HL-60 (cell line): ENCODE data around the gene ABCA4.

ENCODE experiments used
- DNase-seq, 2 experiments: peaks; one replicate each; pipeline ENCODE4 v3.0.0-alpha.2; 2010 to 2020; ENCODE audit warnings: low read depth in 1 of 2, low spot score in 1 of 2
- H3K27ac ChIP-seq: fragments of 250-450 bp; sonication (Bioruptor Pico); replicated peaks from 2 replicates; pipeline ENCODE4 v1.5.1; 2020; ENCODE audit warnings: mild to moderate bottlenecking, moderate library complexity
- H3K27me3 ChIP-seq: fragments of 250-450 bp; sonication (Bioruptor Pico); 2 replicates; pipeline ENCODE4 v1.5.1; 2021; ENCODE audit warnings: mild to moderate bottlenecking, moderate library complexity; ENCODE audit not compliant: insufficient read depth, poor library complexity, severe bottlenecking
- H3K4me3 ChIP-seq: replicated peaks from 2 replicates; pipeline ENCODE4 v1.5.1; 2011; ENCODE audit warnings: mild to moderate bottlenecking, control low read depth, low read length; ENCODE audit not compliant: insufficient read depth
- GABPA ChIP-seq: IDR thresholded peaks from 2 replicates; pipeline ENCODE4 v1.6.1; 2012; ENCODE audit warnings: low read depth
- POLR2AphosphoS5 ChIP-seq: IDR thresholded peaks from 2 replicates; pipeline ENCODE4 v1.6.1; 2012; ENCODE audit warnings: low read depth
- SPI1 ChIP-seq: IDR thresholded peaks from 2 replicates; pipeline ENCODE4 v1.6.1; 2012; ENCODE audit warnings: low read depth, mild to moderate bottlenecking, borderline replicate concordance
- TF ChIP-seq, protein P1 (sequence below): IDR thresholded peaks from one replicate; pipeline ENCODE4 v1.5.1; 2011; ENCODE audit warnings: low read length, control low read depth, inconsistent platforms; ENCODE audit not compliant: insufficient read depth
- TF ChIP-seq, protein P2 (sequence below): IDR thresholded peaks from 2 replicates; pipeline ENCODE4 v1.6.1; 2012; ENCODE audit warnings: low read depth; ENCODE audit not compliant: insufficient replicate concordance

Gene ABCA4

DNA sequence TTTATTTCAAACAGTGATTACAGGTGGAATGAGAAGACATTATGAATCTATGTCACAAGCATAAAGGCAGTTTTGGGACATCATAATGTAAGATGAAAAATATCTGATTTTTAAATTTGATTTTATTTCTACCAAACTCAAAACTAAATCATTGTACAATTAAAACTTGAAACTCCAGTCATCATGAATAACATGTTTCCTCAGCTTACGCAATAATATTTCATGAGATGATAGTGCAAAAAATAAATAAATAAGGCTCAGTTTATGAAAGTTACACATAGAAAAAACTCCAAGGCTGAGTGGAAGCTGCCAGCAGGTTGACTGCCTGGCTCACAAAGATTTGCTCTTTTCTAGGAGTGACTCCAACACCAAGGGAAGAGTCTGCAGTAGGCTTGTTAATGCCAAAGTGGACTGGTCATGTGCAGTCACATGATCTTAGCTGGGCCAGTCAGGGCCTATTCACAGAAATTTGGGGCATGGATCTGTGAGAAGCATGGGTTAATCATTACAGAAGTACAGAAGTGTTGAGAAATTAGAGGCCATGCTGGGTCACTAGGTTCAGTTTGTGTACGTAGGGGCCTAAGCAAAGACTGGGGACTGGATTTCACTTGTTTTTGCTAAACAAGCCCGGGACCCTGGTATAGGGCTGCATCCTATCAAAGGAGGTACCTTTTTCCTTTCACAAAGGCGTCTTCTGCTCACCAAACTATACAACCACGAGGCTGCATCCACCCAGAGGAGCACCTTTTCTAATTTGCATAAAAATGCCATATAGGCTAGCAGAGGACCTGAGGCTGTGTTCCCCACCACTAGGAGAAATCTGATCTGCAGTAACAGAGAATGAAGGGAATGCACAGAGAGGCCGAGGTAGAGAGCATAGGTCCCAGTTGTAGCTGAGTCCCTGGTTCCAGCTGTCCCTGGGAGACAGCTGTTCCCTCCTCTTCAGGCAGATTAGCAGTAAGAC is 4.9 kb upstream of the ABCA4 start:
- DNase-seq = no peak
- no peak overlapping the region for H3K27ac ChIP-seq
- no peak overlapping the region for H3K4me3 ChIP-seq
- TF ChIP-seq GABPA (no peak), POLR2AphosphoS5 (no peak), SPI1 (no peak)
- TF ChIP-seq, protein P1, sequence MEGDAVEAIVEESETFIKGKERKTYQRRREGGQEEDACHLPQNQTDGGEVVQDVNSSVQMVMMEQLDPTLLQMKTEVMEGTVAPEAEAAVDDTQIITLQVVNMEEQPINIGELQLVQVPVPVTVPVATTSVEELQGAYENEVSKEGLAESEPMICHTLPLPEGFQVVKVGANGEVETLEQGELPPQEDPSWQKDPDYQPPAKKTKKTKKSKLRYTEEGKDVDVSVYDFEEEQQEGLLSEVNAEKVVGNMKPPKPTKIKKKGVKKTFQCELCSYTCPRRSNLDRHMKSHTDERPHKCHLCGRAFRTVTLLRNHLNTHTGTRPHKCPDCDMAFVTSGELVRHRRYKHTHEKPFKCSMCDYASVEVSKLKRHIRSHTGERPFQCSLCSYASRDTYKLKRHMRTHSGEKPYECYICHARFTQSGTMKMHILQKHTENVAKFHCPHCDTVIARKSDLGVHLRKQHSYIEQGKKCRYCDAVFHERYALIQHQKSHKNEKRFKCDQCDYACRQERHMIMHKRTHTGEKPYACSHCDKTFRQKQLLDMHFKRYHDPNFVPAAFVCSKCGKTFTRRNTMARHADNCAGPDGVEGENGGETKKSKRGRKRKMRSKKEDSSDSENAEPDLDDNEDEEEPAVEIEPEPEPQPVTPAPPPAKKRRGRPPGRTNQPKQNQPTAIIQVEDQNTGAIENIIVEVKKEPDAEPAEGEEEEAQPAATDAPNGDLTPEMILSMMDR = no peak
- TF ChIP-seq, protein P2, sequence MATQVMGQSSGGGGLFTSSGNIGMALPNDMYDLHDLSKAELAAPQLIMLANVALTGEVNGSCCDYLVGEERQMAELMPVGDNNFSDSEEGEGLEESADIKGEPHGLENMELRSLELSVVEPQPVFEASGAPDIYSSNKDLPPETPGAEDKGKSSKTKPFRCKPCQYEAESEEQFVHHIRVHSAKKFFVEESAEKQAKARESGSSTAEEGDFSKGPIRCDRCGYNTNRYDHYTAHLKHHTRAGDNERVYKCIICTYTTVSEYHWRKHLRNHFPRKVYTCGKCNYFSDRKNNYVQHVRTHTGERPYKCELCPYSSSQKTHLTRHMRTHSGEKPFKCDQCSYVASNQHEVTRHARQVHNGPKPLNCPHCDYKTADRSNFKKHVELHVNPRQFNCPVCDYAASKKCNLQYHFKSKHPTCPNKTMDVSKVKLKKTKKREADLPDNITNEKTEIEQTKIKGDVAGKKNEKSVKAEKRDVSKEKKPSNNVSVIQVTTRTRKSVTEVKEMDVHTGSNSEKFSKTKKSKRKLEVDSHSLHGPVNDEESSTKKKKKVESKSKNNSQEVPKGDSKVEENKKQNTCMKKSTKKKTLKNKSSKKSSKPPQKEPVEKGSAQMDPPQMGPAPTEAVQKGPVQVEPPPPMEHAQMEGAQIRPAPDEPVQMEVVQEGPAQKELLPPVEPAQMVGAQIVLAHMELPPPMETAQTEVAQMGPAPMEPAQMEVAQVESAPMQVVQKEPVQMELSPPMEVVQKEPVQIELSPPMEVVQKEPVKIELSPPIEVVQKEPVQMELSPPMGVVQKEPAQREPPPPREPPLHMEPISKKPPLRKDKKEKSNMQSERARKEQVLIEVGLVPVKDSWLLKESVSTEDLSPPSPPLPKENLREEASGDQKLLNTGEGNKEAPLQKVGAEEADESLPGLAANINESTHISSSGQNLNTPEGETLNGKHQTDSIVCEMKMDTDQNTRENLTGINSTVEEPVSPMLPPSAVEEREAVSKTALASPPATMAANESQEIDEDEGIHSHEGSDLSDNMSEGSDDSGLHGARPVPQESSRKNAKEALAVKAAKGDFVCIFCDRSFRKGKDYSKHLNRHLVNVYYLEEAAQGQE = no peak
- peaks cover 3% of the 10 kb centered on the region for H3K27me3 ChIP-seq

DNA sequence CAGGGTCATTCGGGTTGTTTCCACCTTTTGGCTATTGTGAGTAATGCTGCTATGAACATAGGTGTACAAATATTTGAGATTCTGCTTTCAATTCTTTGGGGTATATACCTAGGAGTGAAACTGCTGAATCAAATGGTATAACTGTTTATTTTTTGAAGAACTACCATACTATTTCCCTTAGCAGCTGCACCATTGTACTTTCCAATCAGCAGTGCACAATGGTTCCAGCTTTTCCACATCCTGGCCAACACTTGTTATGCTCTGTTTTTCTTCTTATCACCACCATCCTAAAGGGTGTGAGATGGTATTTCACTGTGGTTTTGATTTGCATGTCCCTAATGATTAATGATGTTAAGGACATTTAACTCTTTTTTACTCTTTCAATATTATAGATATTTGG is 3.6 kb upstream of the ABCA4 start:
- H3K4me3 ChIP-seq = no peak overlapping the region
- DNase-seq = no peak
- TF ChIP-seq, protein P2 = no peak
- no peak for TF ChIP-seq GABPA
- TF ChIP-seq POLR2AphosphoS5 = no peak
- TF ChIP-seq, protein P1 = no peak
- no peak for TF ChIP-seq SPI1
- H3K27me3 ChIP-seq = peaks cover 7% of the 10 kb centered on the region
- no peak overlapping the region for H3K27ac ChIP-seq

DNA sequence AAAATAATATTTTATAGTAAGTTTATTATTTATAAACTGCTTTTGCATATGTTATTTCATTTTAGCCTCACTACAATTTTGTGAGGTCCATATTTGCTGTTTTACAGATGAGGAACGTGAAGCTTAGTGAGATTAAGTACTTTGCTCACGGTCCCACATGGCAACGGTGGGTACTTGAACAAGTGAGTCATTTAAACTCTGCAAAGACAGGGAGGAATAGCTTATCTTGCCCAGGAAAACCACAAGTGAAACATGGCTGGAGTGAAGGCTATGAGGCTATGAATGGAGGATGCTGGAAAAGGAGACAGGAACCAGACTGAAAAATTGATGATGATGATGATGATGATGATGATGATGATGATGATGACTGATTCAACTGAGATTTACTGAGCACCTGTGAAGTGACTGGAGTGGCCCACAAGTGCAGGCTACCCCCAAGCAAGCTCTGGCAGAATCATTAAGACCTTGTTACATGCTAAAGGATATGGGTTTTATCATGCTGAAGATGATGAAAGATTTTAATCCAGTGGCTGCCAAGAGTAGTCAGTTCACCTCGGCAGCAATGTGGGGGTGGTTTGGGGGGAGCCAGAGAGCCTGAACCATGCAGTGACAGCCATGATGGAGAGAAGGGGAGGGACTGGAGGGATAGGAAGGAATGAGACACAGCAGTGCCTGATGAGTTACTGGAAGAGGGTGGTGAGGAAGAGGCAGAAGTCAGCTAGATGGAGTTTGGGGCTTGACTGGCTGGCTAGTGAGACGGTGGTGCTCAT is 1.4 kb upstream of the ABCA4 start:
- Histone ChIP-seq H3K4me3 (no peak overlapping the region), H3K27ac (no peak overlapping the region), H3K27me3 (peaks cover 7% of the 10 kb centered on the region)
- no peak for DNase-seq
- TF ChIP-seq POLR2AphosphoS5 (no peak), SPI1 (no peak), GABPA (no peak)
- TF ChIP-seq, protein P2 = no peak
- TF ChIP-seq, protein P1 = no peak
